SK-N-SH treated with all-trans-retinoic acid at 6 μM for 48 hours (cell line): ENCODE measurements around the gene HMSD.

ENCODE experiments used
- ATAC-seq: fragments of 200-7000 bp; cut with Tn5 transposase; 3 replicates; pipeline ENCODE4 v1.9.1; 2020; ENCODE audit warnings: mild to moderate bottlenecking, moderate library complexity
- ARNTL ChIP-seq: fragments of 450-650 bp; formaldehyde crosslinking; IDR thresholded peaks from 2 replicates; pipeline ENCODE4 v1.5.0; 2020; ENCODE audit warnings: low read depth, mild to moderate bottlenecking, moderate library complexity, borderline replicate concordance
- CSDC2 ChIP-seq: fragments of 250-450 bp; sonication (Bioruptor Pico); IDR thresholded peaks from 2 replicates; pipeline ENCODE4 v1.5.0; 2020; ENCODE audit warnings: mild to moderate bottlenecking, moderate library complexity
- ESRRG ChIP-seq: fragments of 250-450 bp; sonication (Bioruptor Pico); IDR thresholded peaks from 2 replicates; pipeline ENCODE4 v1.6.1; 2021; ENCODE audit warnings: mild to moderate bottlenecking
- ISL1 ChIP-seq: fragments of 250-450 bp; sonication (Bioruptor Pico); IDR thresholded peaks from 2 replicates; pipeline ENCODE4 v2.1.2; 2022; ENCODE audit warnings: mild to moderate bottlenecking, moderate library complexity
- OSR1 ChIP-seq: fragments of 250-450 bp; sonication (Bioruptor Pico); IDR thresholded peaks from 2 replicates; pipeline ENCODE4 v1.8.0; 2022; ENCODE audit warnings: moderate library complexity, mild to moderate bottlenecking, inconsistent platforms
- PATZ1 ChIP-seq: fragments of 250-450 bp; sonication (Bioruptor Pico); IDR thresholded peaks from 2 replicates; pipeline ENCODE4 v1.8.0; 2020; ENCODE audit warnings: mild to moderate bottlenecking, moderate library complexity, borderline replicate concordance
- RARB ChIP-seq: fragments of 250-450 bp; sonication (Bioruptor Pico); IDR thresholded peaks from 2 replicates; pipeline ENCODE4 v1.8.0; 2021; ENCODE audit warnings: mild to moderate bottlenecking, moderate library complexity
- TCF4 ChIP-seq: fragments of 250-450 bp; sonication (Bioruptor Pico); IDR thresholded peaks from 2 replicates; pipeline ENCODE4 v1.8.0; 2021; ENCODE audit warnings: mild to moderate bottlenecking, moderate library complexity, borderline replicate concordance
- TOX ChIP-seq: fragments of 250-450 bp; sonication (Bioruptor Pico); IDR thresholded peaks from 2 replicates; pipeline ENCODE4 v1.8.0; 2021; ENCODE audit warnings: mild to moderate bottlenecking, moderate library complexity, borderline replicate concordance
- ZC3H10 ChIP-seq: fragments of 250-450 bp; sonication (Bioruptor Pico); IDR thresholded peaks from 2 replicates; pipeline ENCODE4 v1.5.1; 2021; ENCODE audit warnings: mild to moderate bottlenecking, moderate library complexity
- ZNF565 ChIP-seq: fragments of 450-650 bp; formaldehyde crosslinking; conservative IDR thresholded peaks from 2 replicates; pipeline ENCODE4 v1.5.0; 2020; ENCODE audit warnings: low read depth, mild to moderate bottlenecking, moderate library complexity
- ZNF70 ChIP-seq: fragments of 450-650 bp; formaldehyde crosslinking; IDR thresholded peaks from 2 replicates; pipeline ENCODE4 v1.5.0; 2020; ENCODE audit warnings: mild to moderate bottlenecking, moderate library complexity
- ZNF8 ChIP-seq: fragments of 450-650 bp; formaldehyde crosslinking; IDR thresholded peaks from 2 replicates; pipeline ENCODE4 v1.5.0; 2020; ENCODE audit warnings: mild to moderate bottlenecking, moderate library complexity
- TF ChIP-seq, protein P1 (sequence below): fragments of 250-450 bp; sonication (Bioruptor Pico); IDR thresholded peaks from 2 replicates; pipeline ENCODE4 v1.8.0; 2021; ENCODE audit warnings: low read depth, mild to moderate bottlenecking, moderate library complexity, borderline replicate concordance
- TF ChIP-seq, protein P2 (sequence below): fragments of 250-450 bp; sonication (Bioruptor Pico); IDR thresholded peaks from 2 replicates; pipeline ENCODE4 v1.5.1; 2020; ENCODE audit warnings: low read depth, mild to moderate bottlenecking, moderate library complexity
- TF ChIP-seq, protein P3 (sequence below): fragments of 250-450 bp; sonication (Bioruptor Pico); IDR thresholded peaks from 2 replicates; pipeline ENCODE4 v1.5.0; 2020; ENCODE audit warnings: mild to moderate bottlenecking, moderate library complexity

Gene HMSD

GRCh38 chr18:63999871-64000270 lies 50.8 kb downstream of the HMSD start:
- TF ChIP-seq ZNF8 (CRISPR knock-in tag): no peak
- no peak for TF ChIP-seq TCF4
- TF ChIP-seq, all 23 proteins: peak for 0
- ATAC-seq: no peak

DNA sequence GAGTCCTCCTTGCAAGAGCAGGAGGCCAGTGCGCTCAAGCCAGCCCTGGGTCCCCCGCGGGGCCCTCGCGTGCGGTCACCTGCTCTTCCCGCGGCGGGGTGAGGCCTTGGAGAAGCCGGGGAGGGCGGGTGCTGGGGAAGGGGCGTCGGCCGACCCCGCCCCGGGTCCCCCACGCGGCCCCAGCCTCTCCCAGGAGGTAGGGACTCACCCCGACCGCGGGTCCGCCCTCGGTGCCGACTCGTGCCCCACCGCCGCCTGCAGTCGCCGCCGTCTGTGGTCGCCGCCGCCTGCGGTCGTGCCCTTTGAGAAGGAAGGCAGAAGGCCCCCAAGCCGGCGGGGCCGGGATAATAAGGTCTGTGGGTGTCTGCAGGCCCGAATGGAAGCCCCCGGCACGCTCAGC lies 53.5 kb downstream of the HMSD start:
- no peak for ATAC-seq
- TF ChIP-seq CSDC2 (CRISPR knock-in tag): no peak
- TF ChIP-seq ISL1 (CRISPR knock-in tag): no peak
- TF ChIP-seq TCF4: no peak
- no peak for TF ChIP-seq ZNF70
- TF ChIP-seq, protein P1, sequence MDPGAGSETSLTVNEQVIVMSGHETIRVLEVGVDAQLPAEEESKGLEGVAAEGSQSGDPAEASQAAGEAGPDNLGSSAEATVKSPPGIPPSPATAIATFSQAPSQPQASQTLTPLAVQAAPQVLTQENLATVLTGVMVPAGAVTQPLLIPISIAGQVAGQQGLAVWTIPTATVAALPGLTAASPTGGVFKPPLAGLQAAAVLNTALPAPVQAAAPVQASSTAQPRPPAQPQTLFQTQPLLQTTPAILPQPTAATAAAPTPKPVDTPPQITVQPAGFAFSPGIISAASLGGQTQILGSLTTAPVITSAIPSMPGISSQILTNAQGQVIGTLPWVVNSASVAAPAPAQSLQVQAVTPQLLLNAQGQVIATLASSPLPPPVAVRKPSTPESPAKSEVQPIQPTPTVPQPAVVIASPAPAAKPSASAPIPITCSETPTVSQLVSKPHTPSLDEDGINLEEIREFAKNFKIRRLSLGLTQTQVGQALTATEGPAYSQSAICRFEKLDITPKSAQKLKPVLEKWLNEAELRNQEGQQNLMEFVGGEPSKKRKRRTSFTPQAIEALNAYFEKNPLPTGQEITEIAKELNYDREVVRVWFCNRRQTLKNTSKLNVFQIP (CRISPR knock-in tag): no peak
- TF ChIP-seq PATZ1: no peak
- TF ChIP-seq OSR1 (CRISPR knock-in tag): no peak

DNA sequence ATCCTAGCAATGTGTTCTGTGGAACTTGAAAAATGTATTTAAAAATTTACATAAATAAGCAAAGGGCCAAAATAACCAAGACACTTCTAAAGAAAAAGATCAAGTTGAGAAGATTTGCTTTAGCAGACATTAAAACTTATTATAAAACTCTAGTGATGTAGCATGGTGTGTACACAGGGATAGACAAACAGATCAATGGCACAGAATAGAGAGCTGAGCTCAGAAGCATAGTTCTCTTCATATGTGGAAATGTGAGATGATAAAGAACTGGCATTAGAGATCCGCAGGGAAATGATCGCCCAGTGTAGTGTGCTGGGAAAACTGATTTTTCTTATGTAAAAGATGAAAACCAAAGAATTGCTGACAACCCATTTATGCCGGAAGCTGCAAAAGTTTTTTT lies 60.2 kb downstream of the HMSD start:
- ATAC-seq: no peak

More for the DNA sequence above, 60.2 kb downstream of the HMSD start:
- no peak for TF ChIP-seq RARB
- TF ChIP-seq ZNF70: no peak
- TF ChIP-seq, protein P2, sequence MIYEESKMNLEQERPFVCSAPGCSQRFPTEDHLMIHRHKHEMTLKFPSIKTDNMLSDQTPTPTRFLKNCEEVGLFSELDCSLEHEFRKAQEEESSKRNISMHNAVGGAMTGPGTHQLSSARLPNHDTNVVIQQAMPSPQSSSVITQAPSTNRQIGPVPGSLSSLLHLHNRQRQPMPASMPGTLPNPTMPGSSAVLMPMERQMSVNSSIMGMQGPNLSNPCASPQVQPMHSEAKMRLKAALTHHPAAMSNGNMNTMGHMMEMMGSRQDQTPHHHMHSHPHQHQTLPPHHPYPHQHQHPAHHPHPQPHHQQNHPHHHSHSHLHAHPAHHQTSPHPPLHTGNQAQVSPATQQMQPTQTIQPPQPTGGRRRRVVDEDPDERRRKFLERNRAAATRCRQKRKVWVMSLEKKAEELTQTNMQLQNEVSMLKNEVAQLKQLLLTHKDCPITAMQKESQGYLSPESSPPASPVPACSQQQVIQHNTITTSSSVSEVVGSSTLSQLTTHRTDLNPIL: no peak
- no peak for TF ChIP-seq ZC3H10 (CRISPR knock-in tag)
- no peak for TF ChIP-seq ARNTL
- no peak for TF ChIP-seq ZNF8 (CRISPR knock-in tag)
- TF ChIP-seq, protein P3, sequence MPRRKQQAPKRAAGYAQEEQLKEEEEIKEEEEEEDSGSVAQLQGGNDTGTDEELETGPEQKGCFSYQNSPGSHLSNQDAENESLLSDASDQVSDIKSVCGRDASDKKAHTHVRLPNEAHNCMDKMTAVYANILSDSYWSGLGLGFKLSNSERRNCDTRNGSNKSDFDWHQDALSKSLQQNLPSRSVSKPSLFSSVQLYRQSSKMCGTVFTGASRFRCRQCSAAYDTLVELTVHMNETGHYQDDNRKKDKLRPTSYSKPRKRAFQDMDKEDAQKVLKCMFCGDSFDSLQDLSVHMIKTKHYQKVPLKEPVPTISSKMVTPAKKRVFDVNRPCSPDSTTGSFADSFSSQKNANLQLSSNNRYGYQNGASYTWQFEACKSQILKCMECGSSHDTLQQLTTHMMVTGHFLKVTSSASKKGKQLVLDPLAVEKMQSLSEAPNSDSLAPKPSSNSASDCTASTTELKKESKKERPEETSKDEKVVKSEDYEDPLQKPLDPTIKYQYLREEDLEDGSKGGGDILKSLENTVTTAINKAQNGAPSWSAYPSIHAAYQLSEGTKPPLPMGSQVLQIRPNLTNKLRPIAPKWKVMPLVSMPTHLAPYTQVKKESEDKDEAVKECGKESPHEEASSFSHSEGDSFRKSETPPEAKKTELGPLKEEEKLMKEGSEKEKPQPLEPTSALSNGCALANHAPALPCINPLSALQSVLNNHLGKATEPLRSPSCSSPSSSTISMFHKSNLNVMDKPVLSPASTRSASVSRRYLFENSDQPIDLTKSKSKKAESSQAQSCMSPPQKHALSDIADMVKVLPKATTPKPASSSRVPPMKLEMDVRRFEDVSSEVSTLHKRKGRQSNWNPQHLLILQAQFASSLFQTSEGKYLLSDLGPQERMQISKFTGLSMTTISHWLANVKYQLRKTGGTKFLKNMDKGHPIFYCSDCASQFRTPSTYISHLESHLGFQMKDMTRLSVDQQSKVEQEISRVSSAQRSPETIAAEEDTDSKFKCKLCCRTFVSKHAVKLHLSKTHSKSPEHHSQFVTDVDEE (CRISPR knock-in tag): no peak
- TF ChIP-seq ESRRG (CRISPR knock-in tag): no peak
- TF ChIP-seq PATZ1: no peak
- TF ChIP-seq ZNF565 (CRISPR knock-in tag): no peak
- TF ChIP-seq TOX (CRISPR knock-in tag): no peak
- TF ChIP-seq, protein P1 (CRISPR knock-in tag): no peak
